ENCODE results near the gene GSS. TPM values are rescaled to one million over a fixed set of nuclear protein-coding genes. Genes with fewer than 3 reads are reported as not detected.
"Not testable (repeated sequence)": the region's sequence is repeated elsewhere in the genome, so short reads cannot be mapped to it uniquely, and the experiment has no call there.

GSS gene
- total RNA-seq, 2 experiments from 2014 or later = 62.8 to 65.6 TPM

- POLR2A ChIA-PET = no interaction called here
- CTCF ChIA-PET = interaction anchor here (2.1 kb wide), 1 partner anchor 11 kb away, joined by 7 read pairs; no protein-coding TSS in a partner anchor
Measured at GRCh38 chr20:34887023-34887422, 68.6 kb downstream of the GSS start.

DNA sequence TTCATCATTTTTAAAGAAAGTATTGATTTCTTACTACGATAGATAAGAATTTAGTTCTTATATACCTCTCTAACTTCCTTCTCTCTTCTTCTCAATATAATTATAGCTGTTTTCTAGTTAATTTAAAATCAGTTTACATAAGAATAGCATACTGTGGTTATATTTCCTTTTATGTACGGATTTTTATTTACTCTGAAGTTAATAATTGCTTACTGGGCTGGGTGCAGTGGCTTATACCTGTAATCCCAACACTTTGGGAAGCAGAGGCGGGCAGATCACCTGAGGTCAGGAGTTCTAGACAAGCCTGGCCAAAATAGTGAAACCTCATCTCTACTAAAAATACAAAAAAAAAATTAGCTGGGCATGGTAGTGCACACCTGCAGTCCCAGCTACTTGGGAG lies 69.5 kb downstream of the GSS start:
- ChIA-PET POLR2A (no interaction called here), CTCF (interaction anchor here (0.6 kb wide), 1 partner anchor 210 kb away, joined by 4 read pairs; no protein-coding TSS in a partner anchor)

- ChIA-PET CTCF (no interaction called here), POLR2A (no interaction called here)
Measured at GRCh38 chr20:34884260-34884659, 71.3 kb downstream of the GSS start.

GRCh38 chr20:34883809-34884208 lies 71.8 kb downstream of the GSS start:
- POLR2A ChIA-PET = no interaction called here
- CTCF ChIA-PET = no interaction called here

DNA sequence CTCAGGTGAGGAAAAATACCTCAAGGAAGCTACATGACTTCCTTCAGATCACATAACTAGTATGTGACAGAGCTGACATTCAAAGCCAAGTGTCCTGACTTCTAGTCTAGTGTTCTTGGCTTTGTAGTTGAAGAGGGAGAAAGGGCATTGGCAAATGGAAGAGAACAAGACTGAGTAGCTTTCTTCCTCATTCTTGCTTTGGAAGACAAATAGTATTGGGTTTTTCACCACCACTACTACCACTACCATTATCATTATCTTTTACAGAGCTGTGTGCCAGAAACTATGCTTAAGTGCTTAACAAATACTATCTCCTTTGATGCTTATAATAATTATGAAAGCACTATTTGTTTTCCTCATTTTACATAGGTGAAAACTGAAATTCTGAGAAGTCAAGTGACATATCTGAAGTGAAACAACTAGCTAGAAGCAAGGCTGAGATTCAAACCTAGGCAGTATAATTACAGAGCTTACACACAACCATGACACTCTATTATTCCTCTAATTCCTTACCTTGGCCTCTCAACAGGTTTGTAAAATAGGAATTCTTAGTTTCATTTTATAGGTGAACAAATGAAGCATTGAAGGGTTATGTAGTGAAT lies 72.4 kb downstream of the GSS start:
- ChIA-PET POLR2A (no interaction called here), CTCF (no interaction called here)

GRCh38 chr20:34881689-34882088 lies 73.9 kb downstream of the GSS start:
- CTCF ChIA-PET = no interaction called here
- POLR2A ChIA-PET = no interaction called here

DNA sequence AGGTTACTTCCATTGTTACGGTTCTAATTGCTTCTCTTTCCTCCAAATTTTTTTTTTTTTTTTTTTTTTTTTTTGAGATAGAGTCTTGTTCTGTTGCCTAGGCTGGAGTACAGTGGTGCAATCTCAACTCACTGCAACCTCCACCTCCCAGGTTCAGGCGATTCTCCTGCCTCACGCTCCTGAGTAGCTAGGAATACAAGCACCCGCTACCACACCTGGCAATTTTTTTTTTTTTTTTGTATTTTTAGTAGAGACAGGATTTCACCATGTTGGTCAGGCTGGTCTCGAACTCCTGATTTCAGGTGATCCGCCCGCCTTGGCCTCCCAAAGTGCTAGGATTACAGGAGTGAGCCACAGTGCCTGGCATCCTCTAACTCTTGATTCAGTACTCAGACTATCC lies 74.6 kb downstream of the GSS start:
- POLR2A ChIA-PET = not testable (repeated sequence)
- CTCF ChIA-PET = interaction anchor here (0.7 to 1.2 kb wide), 2 partner anchors 12 to 69 kb away, joined by 3 read pairs; no protein-coding TSS in a partner anchor

DNA sequence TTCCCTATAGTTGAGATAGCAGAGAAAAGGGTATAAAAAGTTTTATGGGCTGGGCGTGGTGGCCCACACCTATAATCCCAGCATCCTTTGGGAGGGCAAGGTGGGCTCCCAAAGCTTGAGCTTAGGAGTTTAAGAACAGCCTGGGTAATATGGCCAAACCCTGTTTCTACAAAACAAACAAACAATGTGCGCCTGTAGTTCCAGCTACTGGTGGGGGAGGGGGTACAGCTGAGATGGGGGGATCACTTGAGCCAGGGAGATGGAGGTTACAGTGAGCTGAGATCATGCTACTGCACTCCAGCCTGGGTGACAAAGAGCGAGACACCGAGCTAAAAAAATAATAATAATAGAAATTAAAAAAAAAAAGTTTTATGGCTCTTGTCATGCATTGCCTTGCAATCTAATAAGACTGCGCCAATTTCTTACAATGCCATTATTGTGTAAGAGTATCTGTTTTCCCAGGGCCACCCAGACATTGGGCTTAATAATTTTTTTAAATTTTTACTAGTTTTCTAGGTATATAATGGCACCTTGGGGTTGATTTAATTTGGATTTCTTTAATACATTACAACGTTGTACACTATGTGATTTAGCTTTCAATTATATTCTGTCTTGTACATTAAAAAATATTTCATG lies 75.3 kb downstream of the GSS start:
- ChIA-PET POLR2A (no interaction called here), CTCF (interaction anchor here (0.7 to 1.2 kb wide), 2 partner anchors 13 to 70 kb away, joined by 3 read pairs; no protein-coding TSS in a partner anchor)

Other genes starting within 250 kb of the GSS start
- gene NCOA6, start 130.2 kb downstream of the GSS start, total RNA-seq = 10 to 100 TPM; 19.4 to 21.9 TPM
- gene GGT7, start 83.0 kb downstream of the GSS start, total RNA-seq = 10 to 100 TPM in 1 of 2 experiments, 1 to 10 TPM in 1; 7.3 to 10.1 TPM
- 1 to 10 TPM; 7.4 to 8.5 TPM for gene ACSS2, start 79.2 kb downstream of the GSS start, total RNA-seq
- under 1 TPM; 0.17 to 0.19 TPM for gene MYH7B, start 62 bp upstream of the GSS start, total RNA-seq
- 10 to 100 TPM; 48.2 to 49.1 TPM for gene TRPC4AP, start 137.0 kb upstream of the GSS start, total RNA-seq
- gene EDEM2, start 191.5 kb upstream of the GSS start, total RNA-seq = 10 to 100 TPM; 18.8 to 19.0 TPM
- 1 to 10 TPM; 3.5 to 3.8 TPM for gene PROCR, start 216.3 kb upstream of the GSS start, total RNA-seq

Data from activated CD8-positive, alpha-beta memory T cell treated with anti-CD3 and anti-CD28 coated beads for 36 hours (primary cell).